HL-60 (cell line): ENCODE results near the gene MSANTD3.

Source experiments
- DNase-seq, 2 experiments: peaks; one replicate each; pipeline ENCODE4 v3.0.0-alpha.2; 2010 to 2020; ENCODE audit warnings: low read depth in 1 of 2, low spot score in 1 of 2
- H3K27ac ChIP-seq: fragments of 250-450 bp; sonication (Bioruptor Pico); replicated peaks from 2 replicates; pipeline ENCODE4 v1.5.1; 2020; ENCODE audit warnings: mild to moderate bottlenecking, moderate library complexity
- H3K27me3 ChIP-seq: fragments of 250-450 bp; sonication (Bioruptor Pico); 2 replicates; pipeline ENCODE4 v1.5.1; 2021; ENCODE audit warnings: mild to moderate bottlenecking, moderate library complexity; ENCODE audit not compliant: insufficient read depth, poor library complexity, severe bottlenecking
- H3K4me3 ChIP-seq: replicated peaks from 2 replicates; pipeline ENCODE4 v1.5.1; 2011; ENCODE audit warnings: mild to moderate bottlenecking, control low read depth, low read length; ENCODE audit not compliant: insufficient read depth
- GABPA ChIP-seq: IDR thresholded peaks from 2 replicates; pipeline ENCODE4 v1.6.1; 2012; ENCODE audit warnings: low read depth
- POLR2AphosphoS5 ChIP-seq: IDR thresholded peaks from 2 replicates; pipeline ENCODE4 v1.6.1; 2012; ENCODE audit warnings: low read depth
- SPI1 ChIP-seq: IDR thresholded peaks from 2 replicates; pipeline ENCODE4 v1.6.1; 2012; ENCODE audit warnings: low read depth, mild to moderate bottlenecking, borderline replicate concordance
- TF ChIP-seq, protein P1 (sequence below): IDR thresholded peaks from 2 replicates; pipeline ENCODE4 v1.6.1; 2012; ENCODE audit warnings: low read depth; ENCODE audit not compliant: insufficient replicate concordance
- TF ChIP-seq, protein P2 (sequence below): IDR thresholded peaks from one replicate; pipeline ENCODE4 v1.5.1; 2011; ENCODE audit warnings: low read length, control low read depth, inconsistent platforms; ENCODE audit not compliant: insufficient read depth

The MSANTD3 gene

DNA sequence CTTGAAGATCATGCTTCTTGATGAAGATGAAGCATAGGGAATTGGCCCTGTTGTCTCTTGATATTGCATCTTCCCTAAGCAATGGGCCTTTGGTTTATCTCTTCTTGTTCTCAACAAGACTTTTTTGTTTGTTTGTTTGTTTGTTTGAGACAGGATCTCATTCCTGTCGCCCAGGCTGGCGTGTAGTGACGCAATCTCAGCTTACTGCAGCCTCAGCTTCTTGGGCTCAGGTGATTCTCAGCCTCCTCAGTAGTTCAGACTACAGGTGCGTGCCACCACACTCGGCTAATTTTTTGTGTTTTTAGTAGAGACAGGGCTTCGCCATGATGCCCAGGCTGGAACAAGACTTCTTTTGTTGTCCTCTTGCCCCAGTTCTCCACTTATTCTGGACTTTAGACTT, 51.2 kb downstream of the MSANTD3 start:
- Histone ChIP-seq H3K4me3 (no peak overlapping the region), H3K27me3 (peaks cover 12% of the 10 kb centered on the region), H3K27ac (no peak overlapping the region)
- DNase-seq = no peak
- no peak for TF ChIP-seq POLR2AphosphoS5
- no peak for TF ChIP-seq SPI1
- TF ChIP-seq, protein P1, sequence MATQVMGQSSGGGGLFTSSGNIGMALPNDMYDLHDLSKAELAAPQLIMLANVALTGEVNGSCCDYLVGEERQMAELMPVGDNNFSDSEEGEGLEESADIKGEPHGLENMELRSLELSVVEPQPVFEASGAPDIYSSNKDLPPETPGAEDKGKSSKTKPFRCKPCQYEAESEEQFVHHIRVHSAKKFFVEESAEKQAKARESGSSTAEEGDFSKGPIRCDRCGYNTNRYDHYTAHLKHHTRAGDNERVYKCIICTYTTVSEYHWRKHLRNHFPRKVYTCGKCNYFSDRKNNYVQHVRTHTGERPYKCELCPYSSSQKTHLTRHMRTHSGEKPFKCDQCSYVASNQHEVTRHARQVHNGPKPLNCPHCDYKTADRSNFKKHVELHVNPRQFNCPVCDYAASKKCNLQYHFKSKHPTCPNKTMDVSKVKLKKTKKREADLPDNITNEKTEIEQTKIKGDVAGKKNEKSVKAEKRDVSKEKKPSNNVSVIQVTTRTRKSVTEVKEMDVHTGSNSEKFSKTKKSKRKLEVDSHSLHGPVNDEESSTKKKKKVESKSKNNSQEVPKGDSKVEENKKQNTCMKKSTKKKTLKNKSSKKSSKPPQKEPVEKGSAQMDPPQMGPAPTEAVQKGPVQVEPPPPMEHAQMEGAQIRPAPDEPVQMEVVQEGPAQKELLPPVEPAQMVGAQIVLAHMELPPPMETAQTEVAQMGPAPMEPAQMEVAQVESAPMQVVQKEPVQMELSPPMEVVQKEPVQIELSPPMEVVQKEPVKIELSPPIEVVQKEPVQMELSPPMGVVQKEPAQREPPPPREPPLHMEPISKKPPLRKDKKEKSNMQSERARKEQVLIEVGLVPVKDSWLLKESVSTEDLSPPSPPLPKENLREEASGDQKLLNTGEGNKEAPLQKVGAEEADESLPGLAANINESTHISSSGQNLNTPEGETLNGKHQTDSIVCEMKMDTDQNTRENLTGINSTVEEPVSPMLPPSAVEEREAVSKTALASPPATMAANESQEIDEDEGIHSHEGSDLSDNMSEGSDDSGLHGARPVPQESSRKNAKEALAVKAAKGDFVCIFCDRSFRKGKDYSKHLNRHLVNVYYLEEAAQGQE = no peak
- TF ChIP-seq GABPA = no peak
- TF ChIP-seq, protein P2, sequence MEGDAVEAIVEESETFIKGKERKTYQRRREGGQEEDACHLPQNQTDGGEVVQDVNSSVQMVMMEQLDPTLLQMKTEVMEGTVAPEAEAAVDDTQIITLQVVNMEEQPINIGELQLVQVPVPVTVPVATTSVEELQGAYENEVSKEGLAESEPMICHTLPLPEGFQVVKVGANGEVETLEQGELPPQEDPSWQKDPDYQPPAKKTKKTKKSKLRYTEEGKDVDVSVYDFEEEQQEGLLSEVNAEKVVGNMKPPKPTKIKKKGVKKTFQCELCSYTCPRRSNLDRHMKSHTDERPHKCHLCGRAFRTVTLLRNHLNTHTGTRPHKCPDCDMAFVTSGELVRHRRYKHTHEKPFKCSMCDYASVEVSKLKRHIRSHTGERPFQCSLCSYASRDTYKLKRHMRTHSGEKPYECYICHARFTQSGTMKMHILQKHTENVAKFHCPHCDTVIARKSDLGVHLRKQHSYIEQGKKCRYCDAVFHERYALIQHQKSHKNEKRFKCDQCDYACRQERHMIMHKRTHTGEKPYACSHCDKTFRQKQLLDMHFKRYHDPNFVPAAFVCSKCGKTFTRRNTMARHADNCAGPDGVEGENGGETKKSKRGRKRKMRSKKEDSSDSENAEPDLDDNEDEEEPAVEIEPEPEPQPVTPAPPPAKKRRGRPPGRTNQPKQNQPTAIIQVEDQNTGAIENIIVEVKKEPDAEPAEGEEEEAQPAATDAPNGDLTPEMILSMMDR = no peak

DNA sequence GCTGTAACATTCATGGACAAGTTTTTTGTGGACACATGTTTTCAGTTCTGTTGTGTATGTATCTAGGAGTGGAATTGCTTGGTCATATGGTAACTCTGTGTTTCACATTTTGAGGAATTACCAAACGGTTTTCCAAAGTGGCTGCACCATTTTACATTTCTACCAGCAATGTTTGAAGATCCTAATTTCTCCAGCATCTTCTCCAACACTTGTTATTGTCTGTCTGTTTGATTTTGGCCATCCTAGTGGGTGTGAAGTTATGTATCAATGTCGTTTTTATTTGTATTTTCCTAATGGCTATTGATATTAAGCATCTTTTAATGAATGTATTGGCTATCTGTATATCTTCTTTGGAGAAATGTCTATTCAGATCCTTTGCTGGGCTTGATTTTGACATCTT, 52.9 kb downstream of the MSANTD3 start:
- TF ChIP-seq POLR2AphosphoS5 = no peak
- TF ChIP-seq SPI1 = no peak
- H3K27ac ChIP-seq = no peak overlapping the region
- no peak for DNase-seq
- no peak overlapping the region for H3K4me3 ChIP-seq
- peaks cover under 1% of the 10 kb centered on the region for H3K27me3 ChIP-seq

DNA sequence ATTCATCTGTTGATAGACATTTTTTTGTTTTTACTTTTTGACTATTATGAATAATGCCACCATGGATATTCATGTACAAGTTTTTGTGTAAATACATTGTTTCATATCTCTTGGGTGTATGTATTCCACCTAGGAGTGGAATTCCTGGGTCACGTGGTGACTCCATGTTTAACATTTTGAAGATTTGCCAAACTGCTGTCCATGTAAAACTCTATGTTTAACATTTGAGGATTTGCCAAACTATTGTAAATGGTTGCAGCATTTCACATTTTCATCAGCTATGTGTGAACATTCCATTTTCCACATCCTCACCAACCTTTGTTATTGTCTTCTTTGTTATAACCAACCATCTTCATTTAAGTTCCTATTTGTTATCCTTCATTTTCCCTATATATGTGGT, 58.3 kb downstream of the MSANTD3 start:
- no peak overlapping the region for H3K27ac ChIP-seq
- no peaks in the 10 kb centered on the region for H3K27me3 ChIP-seq
- TF ChIP-seq POLR2AphosphoS5 = no peak
- TF ChIP-seq GABPA = no peak
- TF ChIP-seq, protein P2 = no peak
- TF ChIP-seq, protein P1 = no peak
- no peak for TF ChIP-seq SPI1
- DNase-seq = no peak
- no peak overlapping the region for H3K4me3 ChIP-seq

DNA sequence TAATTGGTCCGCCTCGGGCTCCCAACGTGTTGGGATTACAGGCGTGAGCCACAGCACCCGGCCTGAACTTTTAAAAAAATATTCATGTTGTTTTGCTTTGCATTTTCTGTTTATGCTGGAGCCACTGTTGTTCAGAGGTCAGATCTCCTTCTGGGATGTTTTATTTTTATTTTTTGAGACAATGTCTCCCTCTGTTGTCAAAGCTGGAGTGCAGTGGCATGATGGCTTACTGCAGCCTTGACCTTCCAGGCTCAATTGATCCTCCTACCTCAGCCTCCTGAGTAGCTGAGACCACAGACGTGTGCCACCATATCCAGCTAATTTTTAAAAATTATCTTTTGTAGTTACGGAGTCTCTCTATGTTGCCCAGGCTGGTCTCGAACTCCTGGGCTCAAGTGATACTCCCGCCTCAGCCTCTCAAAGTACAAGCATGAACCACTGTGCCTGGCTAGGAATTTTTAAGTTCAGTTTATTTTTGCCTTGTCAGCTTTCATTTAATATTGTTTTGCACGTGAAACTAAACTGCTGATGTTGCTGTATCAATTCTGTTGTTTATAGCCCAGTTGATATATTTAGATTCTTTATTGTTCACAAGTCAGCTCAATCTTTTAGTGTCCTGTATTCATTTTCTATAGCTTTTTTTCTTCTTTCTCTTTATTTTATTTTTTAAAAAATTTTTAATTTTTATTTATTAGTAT, 59.7 kb downstream of the MSANTD3 start:
- no peak for DNase-seq
- Histone ChIP-seq H3K27ac (no peak overlapping the region), H3K4me3 (no peak overlapping the region), H3K27me3 (no peaks in the 10 kb centered on the region)
- TF ChIP-seq SPI1 = no peak
- TF ChIP-seq, protein P2 = no peak
- TF ChIP-seq POLR2AphosphoS5 = no peak
